Jurkat, Clone E6-1 (cell line): ENCODE measurements around the gene ZNF407.

Experiments
- DNase-seq: peaks from one replicate; pipeline ENCODE4 v3.0.0-alpha.2; 2011; ENCODE audit warnings: low read depth, low spot score
- H3K4me3 ChIP-seq: 2 replicates; pipeline ENCODE4 v1.5.1; 2011; ENCODE audit warnings: mild to moderate bottlenecking, low read length, control low read depth, moderate library complexity

Gene ZNF407

GRCh38 chr18:74933930-74934329 is 336.3 kb downstream of the ZNF407 start:
- H3K4me3 ChIP-seq = no peak overlapping the region
- no peak for DNase-seq

GRCh38 chr18:74935434-74935833 is 337.8 kb downstream of the ZNF407 start:
- DNase-seq = no peak

GRCh38 chr18:74936343-74936742 is 338.7 kb downstream of the ZNF407 start:
- DNase-seq = no peak
- no peak overlapping the region for H3K4me3 ChIP-seq

More at GRCh38 chr18:74935434-74935833, 337.8 kb downstream of the ZNF407 start:
- no peak overlapping the region for H3K4me3 ChIP-seq

GRCh38 chr18:74937291-74937690 is 339.6 kb downstream of the ZNF407 start:
- DNase-seq = peak; percentile 11

GRCh38 chr18:74940856-74941255 is 343.2 kb downstream of the ZNF407 start:
- no peak overlapping the region for H3K4me3 ChIP-seq
- DNase-seq = no peak

More at GRCh38 chr18:74937291-74937690, 339.6 kb downstream of the ZNF407 start:
- no peak overlapping the region for H3K4me3 ChIP-seq

GRCh38 chr18:74942319-74942910 is 344.7 kb downstream of the ZNF407 start:
- no peak overlapping the region for H3K4me3 ChIP-seq
- DNase-seq = no peak

- no peak overlapping the region for H3K4me3 ChIP-seq
- DNase-seq = no peak
These were observed 347.0 kb downstream of the ZNF407 start for GRCh38 chr18:74944676-74945075.

GRCh38 chr18:74945774-74946545 is 348.3 kb downstream of the ZNF407 start:
- no peak overlapping the region for H3K4me3 ChIP-seq
- no peak for DNase-seq

- no peak overlapping the region for H3K4me3 ChIP-seq
- no peak for DNase-seq
These were observed 349.1 kb downstream of the ZNF407 start for GRCh38 chr18:74946646-74947375.

- no peak overlapping the region for H3K4me3 ChIP-seq
- no peak for DNase-seq
These were observed 349.7 kb downstream of the ZNF407 start for GRCh38 chr18:74947417-74947816.

GRCh38 chr18:74947875-74948274 is 350.2 kb downstream of the ZNF407 start:
- H3K4me3 ChIP-seq = no peak overlapping the region
- DNase-seq = no peak

- H3K4me3 ChIP-seq = no peak overlapping the region
- no peak for DNase-seq
These were observed 351.9 kb downstream of the ZNF407 start for GRCh38 chr18:74949611-74950010.

GRCh38 chr18:74950479-74950878 is 352.8 kb downstream of the ZNF407 start:
- no peak overlapping the region for H3K4me3 ChIP-seq
- DNase-seq = no peak

GRCh38 chr18:74951165-74951760 is 353.6 kb downstream of the ZNF407 start:
- no peak overlapping the region for H3K4me3 ChIP-seq
- no peak for DNase-seq

- no peak overlapping the region for H3K4me3 ChIP-seq
- no peak for DNase-seq
These were observed 360.0 kb downstream of the ZNF407 start for GRCh38 chr18:74957588-74958224.

GRCh38 chr18:74959216-74959615 is 361.5 kb downstream of the ZNF407 start:
- DNase-seq = no peak
- no peak overlapping the region for H3K4me3 ChIP-seq

- DNase-seq = no peak
These were observed 363.9 kb downstream of the ZNF407 start for GRCh38 chr18:74961596-74961995.

GRCh38 chr18:74963820-74964446 is 366.3 kb downstream of the ZNF407 start:
- no peak for DNase-seq
- H3K4me3 ChIP-seq = no peak overlapping the region

More at GRCh38 chr18:74961596-74961995, 363.9 kb downstream of the ZNF407 start:
- no peak overlapping the region for H3K4me3 ChIP-seq

GRCh38 chr18:74965682-74966081 is 368.0 kb downstream of the ZNF407 start:
- no peak overlapping the region for H3K4me3 ChIP-seq
- no peak for DNase-seq
